Mammary epithelial cell (primary cell): ENCODE data around the gene POMGNT2.

Source experiments
- EZH2 ChIP-seq: IDR thresholded peaks from 2 replicates; pipeline ENCODE4 v1.6.1; 2012; ENCODE audit warnings: low read length, inconsistent platforms, borderline replicate concordance
- TF ChIP-seq, protein P1 (sequence below), 2 donors: IDR thresholded peaks in 1 of 2; conservative IDR thresholded peaks in 1 of 2; 2 replicates each; pipeline ENCODE4 v1.5.1; 2011 to 2012; ENCODE audit warnings: inconsistent platforms in 2 of 2, low read length in 2 of 2, mild to moderate bottlenecking in 2 of 2, control low read depth in 1 of 2, low read depth in 1 of 2; ENCODE audit not compliant: insufficient read depth in 1 of 2; ENCODE audit errors: extremely low read depth in 1 of 2

DNA sequence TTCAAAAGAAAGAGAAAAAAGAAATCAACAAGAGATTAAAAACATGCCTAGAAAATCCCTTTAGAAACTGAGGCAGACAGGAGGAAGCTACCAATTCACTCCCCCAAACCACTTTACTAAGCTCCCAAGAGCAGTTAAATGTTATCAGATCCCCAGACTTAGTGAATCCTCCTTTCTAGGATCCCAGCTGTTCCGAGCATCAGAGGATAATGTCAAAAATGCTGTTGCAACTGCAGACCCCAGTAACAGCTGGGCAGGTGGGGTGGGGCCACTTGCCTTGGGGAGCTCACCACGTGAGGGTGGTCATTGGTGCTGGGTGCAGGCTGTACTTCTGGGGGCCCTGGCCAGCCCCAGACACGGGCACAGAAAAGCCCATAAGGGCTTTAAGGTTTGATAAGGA is 9.1 kb downstream of the POMGNT2 start:
- TF ChIP-seq, protein P1, sequence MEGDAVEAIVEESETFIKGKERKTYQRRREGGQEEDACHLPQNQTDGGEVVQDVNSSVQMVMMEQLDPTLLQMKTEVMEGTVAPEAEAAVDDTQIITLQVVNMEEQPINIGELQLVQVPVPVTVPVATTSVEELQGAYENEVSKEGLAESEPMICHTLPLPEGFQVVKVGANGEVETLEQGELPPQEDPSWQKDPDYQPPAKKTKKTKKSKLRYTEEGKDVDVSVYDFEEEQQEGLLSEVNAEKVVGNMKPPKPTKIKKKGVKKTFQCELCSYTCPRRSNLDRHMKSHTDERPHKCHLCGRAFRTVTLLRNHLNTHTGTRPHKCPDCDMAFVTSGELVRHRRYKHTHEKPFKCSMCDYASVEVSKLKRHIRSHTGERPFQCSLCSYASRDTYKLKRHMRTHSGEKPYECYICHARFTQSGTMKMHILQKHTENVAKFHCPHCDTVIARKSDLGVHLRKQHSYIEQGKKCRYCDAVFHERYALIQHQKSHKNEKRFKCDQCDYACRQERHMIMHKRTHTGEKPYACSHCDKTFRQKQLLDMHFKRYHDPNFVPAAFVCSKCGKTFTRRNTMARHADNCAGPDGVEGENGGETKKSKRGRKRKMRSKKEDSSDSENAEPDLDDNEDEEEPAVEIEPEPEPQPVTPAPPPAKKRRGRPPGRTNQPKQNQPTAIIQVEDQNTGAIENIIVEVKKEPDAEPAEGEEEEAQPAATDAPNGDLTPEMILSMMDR (conservative IDR thresholded peaks at IDR 0.05 in 1 of 2, IDR thresholded peaks at IDR 0.05 in 1 of 2; ENCODE audit: extremely low read depth in 1 of 2, insufficient read depth in 1 of 2, low read depth in 1 of 2, low read length in 2 of 2), result no peak
- no peak for TF ChIP-seq EZH2
